NCI-H510A (cell line): ENCODE data around the gene ATP13A2.
"Not testable (repeated sequence)": the region's sequence is repeated elsewhere in the genome, so short reads cannot be mapped to it uniquely, and the experiment has no call there.

ENCODE experiments used
- DNase-seq: peaks from one replicate; lab custom pipeline; 2025; lab: John Stamatoyannopoulos, UW

ATP13A2 gene

GRCh38 chr1:16961297-16962133 lies 50.2 kb downstream of the ATP13A2 start:
- no peak for DNase-seq

DNA sequence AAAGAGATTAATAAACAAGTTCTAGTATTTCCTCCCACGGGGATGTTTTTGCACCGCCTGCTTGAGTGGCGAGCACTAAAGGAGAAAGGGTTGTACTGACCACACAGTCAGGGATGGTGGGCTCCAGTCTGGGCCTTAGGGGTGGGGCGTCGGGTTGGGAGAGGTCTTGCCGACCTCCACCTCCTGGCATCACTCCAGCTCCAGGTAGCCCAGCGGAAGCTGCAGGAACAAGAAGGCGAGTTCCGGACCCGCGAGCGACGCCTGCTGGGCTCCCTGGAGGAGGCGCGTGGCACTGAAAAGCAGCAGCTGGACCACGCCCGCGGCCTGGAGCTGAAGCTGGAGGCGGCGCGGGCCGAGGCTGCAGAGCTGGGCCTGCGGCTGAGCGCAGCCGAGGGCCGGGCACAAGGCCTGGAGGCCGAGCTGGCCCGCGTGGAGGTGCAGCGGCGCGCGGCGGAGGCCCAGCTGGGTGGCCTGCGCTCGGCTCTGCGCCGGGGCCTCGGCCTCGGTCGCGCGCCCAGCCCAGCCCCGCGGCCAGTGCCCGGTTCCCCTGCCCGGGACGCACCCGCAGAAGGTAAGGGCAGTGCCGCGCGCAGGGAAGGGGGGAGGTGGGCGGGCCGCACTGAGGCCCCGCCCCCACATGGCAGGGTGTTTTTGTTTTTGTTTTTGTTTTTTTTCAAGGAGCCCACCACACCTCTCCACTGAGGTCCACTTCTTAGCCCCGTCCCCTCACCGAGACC lies 51.0 kb downstream of the ATP13A2 start:
- peak; percentile 69 for DNase-seq

DNA sequence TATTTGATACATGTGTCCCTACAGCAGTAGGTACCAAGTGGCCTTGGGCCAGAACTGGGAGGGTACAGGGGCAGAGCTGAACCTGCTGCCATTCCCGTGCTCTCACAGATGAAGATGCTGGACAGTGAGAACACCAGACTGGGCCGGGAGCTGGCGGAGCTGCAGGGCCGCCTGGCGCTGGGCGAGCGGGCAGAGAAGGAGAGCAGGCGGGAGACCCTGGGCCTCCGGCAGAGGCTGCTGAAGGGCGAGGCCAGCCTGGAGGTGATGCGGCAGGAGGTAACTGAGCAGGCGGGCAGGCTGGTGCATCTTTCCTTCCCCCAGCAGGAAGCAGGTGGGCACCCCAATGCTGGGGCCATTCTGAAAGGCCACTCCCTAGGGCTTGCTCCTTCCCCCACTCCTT lies 53.3 kb downstream of the ATP13A2 start:
- DNase-seq, result no peak

GRCh38 chr1:16957731-16958130 lies 54.0 kb downstream of the ATP13A2 start:
- no peak for DNase-seq

DNA sequence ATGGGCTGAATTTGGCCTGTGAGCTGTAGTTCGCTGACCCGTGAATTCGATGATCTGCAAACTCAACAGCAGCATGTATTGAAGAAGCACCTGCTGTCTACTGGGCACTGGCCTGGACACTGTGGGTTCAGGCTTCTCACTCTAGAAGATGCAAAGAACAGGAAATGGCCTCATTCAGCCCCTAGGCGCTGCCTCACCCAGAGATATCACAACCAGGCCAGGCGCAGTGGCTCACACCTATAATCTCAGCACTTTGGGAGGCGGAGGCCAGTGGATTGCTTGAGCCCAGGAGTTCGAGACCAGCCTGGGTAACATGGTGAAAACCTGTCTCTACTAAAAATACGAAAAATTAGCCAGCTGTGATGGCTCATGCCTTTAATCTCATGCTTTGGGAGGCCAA lies 55.0 kb downstream of the ATP13A2 start:
- DNase-seq, result no peak

DNA sequence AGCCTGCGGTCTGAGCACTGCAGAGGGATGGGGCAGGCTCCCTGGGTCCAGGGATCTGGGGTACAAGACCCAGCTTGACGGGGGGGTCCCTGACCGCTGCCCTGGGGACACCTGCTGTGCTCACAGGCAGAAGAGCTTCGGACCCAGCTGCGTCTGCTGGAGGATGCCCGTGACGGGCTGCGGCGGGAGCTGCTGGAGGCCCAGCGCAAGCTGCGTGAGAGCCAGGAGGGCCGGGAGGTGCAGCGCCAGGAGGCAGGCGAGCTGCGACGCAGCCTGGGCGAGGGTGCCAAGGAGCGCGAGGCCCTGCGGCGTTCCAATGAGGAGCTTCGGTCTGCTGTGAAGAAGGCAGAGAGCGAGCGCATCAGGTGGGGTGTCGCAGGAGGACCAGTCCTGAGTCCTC lies 56.5 kb downstream of the ATP13A2 start:
- no peak for DNase-seq

DNA sequence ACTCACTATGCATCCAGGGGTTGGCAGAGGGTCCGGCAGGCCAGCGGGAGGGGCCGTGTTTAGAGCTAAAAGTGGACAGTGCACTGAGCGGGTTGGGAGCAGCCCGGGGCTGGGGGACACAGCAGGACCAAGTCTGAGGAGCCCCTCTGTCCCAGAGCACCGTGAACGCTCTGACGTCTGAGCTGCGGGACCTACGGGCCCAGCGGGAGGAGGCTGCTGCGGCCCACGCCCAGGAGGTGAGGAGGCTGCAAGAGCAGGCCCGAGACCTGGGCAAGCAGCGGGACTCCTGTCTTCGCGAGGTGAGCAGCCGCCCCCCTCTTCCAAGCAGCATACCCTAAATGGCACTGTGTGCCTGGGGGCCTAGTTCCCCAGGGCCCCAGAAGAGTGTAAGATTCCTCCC lies 57.1 kb downstream of the ATP13A2 start:
- no peak for DNase-seq

- not testable (repeated sequence) for DNase-seq
These were observed 59.4 kb downstream of the ATP13A2 start for GRCh38 chr1:16952376-16952775.

- DNase-seq, result not testable (repeated sequence)
These were observed 62.7 kb downstream of the ATP13A2 start for GRCh38 chr1:16949026-16949425.

DNA sequence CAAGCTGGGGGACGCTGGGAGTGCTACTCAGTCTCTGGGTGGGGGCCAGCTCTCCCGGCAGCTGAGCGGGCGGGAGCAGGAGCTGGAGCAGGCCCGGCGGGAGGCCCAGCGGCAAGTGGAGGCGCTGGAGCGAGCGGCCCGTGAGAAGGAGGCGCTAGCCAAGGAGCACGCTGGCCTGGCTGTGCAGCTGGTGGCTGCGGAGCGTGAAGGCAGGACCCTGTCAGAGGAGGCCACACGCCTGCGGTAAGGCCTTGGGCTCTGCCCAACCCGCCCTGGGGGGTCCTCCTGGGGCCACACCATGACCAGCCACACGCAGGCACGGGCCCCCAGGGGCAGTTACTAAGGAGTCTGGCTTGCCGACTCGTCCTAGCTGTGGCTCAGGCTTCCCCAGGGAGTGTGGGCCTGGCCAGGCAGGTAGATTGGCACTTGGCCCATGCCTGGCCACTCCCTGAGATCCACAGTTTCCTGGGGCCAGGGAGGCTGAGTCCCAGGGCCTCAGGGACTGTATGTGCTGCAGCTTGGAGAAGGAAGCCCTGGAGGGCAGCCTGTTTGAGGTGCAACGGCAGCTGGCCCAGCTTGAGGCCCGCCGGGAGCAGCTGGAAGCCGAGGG lies 63.3 kb downstream of the ATP13A2 start:
- DNase-seq, result peak; percentile 68

DNA sequence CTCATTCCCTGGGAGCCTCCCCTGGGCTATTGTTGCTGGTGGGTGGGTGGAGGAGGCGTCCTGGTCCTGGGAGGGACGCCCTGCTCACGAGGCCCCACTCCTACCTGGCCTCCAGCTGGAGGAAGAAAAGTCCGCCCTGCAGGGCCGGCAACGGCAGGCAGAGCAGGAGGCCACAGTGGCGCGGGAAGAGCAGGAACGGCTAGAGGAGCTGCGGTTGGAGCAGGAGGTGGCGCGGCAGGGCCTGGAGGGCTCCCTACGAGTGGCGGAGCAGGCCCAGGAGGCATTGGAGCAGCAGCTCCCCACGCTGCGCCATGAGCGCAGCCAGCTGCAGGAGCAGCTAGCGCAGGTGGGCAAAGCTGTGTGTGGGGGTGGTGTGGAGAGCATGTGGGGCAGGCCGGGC lies 65.1 kb downstream of the ATP13A2 start:
- DNase-seq, result no peak

DNA sequence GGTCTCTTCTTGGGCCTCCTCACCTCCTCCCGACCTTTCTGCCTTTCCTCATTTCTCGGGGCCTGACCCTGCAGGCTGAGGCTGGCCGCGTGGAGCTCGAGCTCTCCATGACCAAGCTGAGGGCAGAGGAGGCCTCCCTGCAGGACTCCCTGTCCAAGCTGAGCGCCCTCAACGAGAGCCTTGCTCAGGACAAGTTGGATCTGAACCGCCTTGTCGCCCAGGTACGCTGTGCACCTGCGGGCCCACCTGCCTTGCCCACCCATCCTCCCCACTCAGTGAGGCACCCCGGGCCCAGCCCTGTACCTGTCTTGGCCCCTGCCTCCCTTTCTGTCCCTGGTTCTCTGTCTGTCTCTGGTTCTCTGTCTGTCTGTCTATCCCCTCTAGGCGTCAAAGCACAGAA lies 65.5 kb downstream of the ATP13A2 start:
- not testable (repeated sequence) for DNase-seq

GRCh38 chr1:16945512-16945911 lies 66.2 kb downstream of the ATP13A2 start:
- DNase-seq, result not testable (repeated sequence)

GRCh38 chr1:16944038-16944437 lies 67.7 kb downstream of the ATP13A2 start:
- no peak for DNase-seq

GRCh38 chr1:16939386-16940180 lies 72.1 kb downstream of the ATP13A2 start:
- DNase-seq, result not testable (repeated sequence)

DNA sequence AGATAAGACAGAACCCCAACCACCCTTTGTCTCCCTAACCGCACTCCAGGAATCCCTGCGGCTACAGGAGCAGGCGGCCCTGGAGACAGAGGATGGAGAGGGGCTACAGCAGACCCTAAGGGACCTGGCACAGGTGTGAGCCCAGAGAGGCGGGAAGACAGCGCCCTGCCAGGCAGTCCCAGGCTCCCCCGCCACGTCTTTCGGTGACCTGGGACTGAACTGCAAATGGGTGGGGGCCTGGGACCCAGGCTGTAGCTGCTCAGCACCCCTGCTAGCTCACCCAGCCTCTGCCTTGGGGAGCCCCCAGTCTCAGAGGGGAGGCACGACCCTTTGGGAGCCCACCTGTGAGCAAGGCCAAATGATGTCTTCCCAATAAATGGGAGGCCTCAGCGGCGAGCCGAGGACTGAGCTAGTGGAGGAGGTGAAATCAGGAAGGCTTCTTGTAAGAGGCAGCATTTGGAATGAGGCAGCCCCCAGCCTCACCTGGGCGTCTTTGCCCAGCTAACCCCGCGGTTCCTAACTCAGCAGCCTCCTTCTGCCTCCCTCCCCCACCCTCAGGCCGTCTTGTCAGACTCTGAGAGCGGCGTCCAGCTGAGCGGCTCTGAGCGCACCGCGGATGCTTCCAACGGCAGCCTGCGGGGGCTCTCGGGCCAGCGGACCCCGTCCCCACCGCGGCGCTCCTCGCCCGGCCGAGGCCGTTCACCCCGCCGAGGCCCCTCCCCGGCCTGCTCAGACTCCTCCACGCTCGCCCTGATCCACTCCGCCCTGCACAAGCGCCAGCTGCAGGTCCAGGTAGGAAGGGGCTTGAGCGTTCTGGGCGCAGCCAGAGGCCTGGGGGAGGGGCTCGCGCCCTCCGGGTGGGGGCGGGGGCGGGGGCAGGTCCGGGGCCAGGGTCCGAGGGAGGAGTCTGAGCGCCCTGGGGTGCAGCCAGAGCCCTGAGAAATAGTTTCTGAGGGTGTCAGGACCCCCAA lies 73.1 kb downstream of the ATP13A2 start:
- DNase-seq, result no peak

GRCh38 chr1:16936580-16936979 lies 75.1 kb downstream of the ATP13A2 start:
- not testable (repeated sequence) for DNase-seq
